NCI-H2171 (cell line): ENCODE measurements around the gene DNAJC21.
"Not testable (repeated sequence)": the region's sequence is repeated elsewhere in the genome, so short reads cannot be mapped to it uniquely, and the experiment has no call there.

Experiments used
- DNase-seq: peaks from one replicate; lab custom pipeline; 2025; lab: John Stamatoyannopoulos, UW

DNAJC21 gene

DNA sequence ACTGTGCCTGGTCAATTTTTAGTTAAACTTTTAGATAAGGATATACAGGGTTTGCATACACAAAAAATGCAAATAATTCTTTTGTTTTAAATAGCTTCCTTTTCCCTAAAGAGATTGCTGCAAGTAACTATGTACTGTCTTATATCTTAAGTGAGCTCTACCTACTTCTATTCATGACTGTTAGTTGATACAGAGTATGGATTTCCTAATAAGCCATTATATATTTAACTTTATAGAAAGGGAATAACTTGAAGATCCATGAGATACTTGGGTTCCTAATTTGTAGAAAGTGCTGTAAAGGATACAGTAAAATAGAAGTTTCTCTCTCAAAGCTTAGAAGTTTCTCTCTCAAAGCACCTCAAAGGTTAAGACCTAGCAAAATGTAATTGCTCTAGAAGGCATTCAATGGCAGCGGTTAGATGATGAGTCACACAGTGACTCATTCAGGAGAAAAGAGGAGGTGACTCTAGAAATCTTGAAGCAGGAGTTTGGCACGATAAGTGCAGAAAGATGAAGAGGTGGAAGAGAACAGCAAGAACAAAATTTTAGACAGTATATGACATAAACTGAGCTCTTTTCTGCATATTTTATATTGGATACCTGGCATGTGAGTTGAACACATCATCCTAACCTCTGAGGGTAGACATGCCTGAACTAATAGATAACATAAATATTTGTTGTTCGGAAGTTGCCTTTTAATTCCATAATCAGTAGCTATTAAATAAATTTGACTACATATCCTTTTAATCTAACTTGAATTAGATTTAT is 5.5 kb upstream of the DNAJC21 start:
- no peak for DNase-seq

DNA sequence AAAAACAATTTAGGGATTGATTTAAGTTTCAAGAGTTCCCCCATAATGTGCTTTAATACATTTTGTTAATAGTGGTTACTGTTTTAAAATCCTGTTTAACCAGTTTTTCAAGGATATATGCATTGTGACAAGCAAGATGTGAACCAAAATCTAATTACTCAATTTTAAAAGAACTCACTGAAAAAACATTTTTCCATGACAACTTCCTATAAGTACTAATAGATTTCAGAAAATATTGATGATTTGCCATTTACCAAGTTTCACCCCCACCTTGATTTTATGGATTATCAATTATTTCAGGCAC is 4.9 kb upstream of the DNAJC21 start:
- no peak for DNase-seq

DNA sequence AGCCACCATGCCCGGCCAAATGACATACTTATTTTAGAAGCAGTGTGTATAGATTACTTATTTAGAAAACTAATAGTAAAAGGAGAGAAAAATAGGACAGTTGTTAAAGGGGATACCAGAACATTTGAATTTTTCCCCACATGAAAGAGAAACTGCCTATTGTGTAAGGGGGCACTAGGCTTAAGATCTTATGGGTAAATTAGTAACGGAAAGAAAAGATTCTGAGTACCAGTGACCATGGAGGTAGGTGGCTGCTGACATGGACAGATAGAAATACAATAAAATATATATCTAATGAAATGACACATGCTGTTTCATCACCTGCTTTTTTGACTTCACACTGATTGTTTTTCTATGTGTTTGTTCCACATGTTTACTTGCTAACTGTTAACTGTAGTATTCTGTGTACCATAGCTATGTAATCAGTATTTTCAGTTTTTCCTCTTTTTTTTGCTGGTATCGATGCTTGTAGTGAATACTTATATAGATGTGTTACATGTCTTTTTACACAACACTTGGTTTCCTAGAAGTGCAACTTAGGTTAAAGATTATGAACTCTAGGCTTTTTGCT is 3.0 kb upstream of the DNAJC21 start:
- DNase-seq, result no peak

DNA sequence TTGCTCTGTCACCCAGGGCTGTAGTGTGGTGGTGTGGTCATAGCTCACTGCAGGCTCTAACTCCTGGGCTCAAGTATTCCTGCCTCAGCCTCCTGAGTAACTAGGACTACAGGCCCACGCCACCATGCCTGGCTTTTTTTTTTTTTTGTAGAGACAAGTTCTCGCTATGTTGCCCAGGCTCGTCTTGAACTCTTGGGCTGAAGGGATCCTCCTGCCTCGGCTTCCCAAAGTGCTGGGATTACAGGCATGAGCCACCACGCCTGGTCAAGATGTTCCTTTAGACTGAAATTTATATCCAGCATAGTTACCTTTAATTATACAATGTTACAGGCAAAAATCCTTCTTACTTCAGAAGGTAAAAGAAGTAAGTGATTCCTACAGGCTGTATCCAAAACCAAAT is 1.6 kb upstream of the DNAJC21 start:
- DNase-seq, result no peak

DNA sequence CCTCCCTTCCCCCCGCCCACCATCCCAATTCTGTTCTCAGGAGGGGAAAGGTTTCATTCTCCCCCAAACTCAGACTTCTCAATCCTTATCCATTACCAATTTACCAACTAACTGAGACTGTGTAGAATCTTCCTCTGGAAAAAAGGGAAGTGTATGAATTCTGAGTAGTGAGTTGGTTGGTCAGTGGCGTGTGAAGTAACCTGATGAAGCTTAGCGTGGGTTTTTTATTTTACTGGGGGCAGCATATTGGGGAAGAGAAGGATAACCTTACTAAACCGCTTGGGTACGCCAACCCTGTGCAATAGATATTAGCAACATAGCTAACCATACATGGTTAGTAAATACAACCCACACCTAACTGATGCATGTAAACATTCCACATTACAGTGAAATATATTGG is 1.1 kb upstream of the DNAJC21 start:
- DNase-seq, result no peak

DNA sequence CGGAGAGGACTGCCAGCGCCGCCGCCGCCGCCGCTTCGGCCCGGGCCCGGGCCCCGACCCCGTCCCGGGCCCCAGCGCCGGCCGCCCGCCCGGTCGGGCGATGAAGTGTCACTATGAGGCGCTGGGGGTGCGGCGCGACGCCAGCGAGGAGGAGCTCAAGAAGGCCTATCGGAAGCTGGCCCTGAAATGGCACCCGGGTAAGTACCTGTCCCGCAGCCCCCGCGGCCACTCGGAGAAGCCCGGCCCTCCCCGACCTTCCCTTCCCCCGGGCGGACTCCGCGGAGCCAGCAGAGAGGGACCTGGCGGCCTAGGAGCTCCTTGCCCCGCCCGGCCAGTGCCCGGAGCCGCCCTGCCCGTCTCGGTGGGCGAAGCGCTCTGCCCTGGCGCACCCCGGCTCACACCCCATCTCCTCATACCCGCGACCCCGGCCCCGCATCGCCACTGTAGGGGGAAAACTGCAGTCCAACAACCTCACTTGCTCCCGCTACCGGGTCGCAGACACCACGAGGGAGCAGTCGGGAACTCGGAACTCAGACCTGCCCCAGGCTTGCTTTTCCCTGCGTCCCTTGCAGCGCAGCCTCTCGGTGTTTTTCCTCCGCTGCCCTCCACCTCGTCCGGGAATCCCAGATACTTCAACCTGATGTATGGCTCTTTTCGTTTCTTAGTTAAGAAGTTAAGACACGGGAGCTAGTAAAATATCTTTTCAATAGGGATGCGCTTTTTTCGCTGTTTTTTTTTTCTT is 532 bp downstream of the DNAJC21 start:
- DNase-seq, result peak; percentile 78

DNA sequence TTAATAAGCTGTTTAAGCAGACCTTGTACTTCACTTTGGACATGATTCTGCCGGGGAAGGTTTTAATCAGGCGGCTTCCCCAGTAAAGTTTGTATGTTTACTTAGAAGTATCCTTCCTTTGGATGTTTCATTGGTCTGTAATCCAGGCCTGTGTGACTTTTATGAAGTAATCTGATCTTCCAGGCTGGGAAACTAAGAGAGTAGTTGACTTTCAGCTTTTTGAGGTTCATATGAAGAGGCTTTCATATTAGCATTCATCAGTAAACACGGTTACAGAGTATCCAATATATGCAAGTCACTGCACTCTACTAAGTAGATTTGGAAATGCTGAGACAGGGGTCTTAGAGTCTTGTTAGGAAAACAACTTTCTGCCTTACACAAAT is 1.1 kb downstream of the DNAJC21 start:
- no peak for DNase-seq

DNA sequence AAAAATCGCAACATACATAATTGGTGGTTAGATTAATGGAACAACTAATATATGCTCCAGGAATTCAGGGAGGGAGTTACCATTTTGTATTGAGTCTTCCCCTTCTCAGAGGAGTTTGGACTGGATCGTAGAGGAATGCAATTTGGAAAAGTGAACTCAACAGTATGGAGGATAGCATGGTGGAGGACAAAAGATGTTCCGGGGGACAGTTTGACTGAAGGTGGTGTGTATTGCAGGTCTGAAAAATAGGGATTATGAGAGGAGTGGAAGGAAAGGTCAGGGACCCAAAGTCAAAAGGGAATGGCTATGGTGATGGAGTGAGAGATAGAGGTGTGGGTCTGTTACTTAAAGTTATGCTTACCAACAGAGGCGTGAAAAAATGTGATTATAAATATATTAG is 1.5 kb downstream of the DNAJC21 start:
- no peak for DNase-seq

DNA sequence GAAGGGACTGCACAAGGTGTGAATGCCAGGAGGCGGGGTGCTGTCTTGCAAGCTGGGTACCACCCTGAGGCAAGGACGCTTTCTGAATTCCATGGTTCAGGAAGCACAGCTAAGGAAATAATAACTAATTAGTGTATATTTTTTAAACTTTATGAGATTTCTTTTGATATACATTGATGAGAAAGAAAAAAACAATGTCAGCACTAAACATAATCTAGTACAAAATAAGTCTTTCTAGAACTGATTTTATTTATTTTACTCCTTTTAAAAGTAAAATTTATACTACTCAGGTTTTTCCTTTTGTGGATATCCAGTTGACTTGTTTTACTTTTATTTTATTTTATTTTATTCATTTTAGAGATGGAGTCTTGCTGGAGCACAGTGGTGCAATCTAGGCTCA is 3.6 kb downstream of the DNAJC21 start:
- DNase-seq, result no peak

DNA sequence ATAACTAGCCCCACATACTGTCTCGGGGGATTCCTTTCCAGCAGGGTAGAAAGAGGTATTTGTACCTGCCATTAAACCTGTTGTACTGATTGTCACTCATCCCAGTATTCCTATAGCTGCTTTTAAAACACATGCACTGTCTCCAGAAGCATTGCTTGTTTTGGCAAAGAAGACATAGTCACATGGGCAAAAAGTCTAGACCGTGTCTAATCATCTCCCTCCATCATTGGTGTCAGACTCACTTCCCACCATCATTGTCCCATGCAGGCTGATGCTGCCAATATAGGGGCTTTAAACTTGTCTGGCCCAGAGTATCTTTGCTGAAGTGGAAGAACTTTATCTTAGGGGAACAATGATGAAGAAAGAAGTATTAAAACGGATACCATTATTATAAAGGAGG is 12.6 kb downstream of the DNAJC21 start:
- no peak for DNase-seq

DNA sequence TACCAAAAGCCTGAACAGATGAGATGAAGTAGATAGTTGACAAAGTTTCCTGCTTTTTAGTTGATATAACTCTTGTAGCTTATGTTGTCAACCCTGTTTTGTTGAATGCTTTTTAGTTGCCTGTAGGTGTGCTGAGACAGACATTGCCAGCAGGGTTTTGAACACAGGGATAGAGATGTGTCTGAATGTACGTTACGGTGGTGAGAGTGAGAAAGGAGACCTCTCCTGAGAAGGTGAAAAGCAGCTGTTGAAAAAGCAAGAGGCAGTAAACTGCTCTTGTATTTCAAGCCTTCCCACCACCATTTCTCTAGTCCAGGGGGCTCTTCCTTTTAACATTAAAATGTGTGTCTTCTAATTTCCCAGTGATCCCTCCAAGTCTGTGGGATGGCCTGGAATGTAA is 14.7 kb downstream of the DNAJC21 start:
- no peak for DNase-seq

DNA sequence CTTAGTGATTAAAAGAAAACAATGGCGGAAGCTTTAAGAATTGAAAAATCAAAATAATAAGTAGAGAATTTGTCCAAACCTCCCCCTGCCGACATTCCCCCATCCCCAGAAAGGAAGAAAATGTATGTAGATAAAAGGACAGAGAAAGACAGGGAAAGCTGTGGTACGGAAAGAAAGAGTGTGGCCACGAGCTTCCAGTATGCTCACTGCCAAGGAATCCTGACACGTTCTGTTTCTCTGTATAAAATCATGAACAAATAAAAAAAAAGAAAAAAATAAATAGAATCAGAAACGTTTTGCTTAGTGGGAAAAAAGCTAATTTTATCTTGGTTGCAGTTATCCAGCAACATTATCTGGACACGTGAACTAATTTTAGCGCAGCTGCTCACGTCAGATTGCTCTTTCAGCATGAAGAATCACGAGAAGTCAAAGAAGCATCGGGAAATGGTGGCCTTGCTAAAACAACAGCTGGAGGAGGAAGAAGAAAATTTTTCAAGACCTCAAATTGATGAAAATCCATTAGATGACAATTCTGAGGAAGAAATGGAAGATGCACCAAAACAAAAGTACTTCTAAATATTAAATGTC is 15.2 kb downstream of the DNAJC21 start:
- DNase-seq, result no peak

DNA sequence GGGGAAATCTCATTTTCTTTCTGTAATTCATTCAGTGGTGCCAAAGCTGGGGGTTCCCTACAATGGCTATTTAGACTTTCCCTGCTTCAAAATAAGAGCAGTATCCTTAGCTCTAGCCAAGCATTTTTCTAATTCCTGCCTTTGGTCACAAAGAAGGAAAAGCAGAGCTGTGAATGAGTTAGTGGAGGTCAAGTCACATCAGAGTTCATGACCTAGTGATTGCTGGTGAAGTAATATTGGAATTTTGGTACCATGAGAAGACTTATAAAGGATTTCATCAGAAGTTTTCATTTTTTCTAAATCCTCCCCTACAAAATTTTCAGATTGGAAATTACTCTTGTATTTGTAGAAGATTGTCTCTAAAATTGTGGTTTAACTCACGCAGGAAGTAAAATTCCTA is 28.0 kb downstream of the DNAJC21 start:
- DNase-seq, result no peak

DNA sequence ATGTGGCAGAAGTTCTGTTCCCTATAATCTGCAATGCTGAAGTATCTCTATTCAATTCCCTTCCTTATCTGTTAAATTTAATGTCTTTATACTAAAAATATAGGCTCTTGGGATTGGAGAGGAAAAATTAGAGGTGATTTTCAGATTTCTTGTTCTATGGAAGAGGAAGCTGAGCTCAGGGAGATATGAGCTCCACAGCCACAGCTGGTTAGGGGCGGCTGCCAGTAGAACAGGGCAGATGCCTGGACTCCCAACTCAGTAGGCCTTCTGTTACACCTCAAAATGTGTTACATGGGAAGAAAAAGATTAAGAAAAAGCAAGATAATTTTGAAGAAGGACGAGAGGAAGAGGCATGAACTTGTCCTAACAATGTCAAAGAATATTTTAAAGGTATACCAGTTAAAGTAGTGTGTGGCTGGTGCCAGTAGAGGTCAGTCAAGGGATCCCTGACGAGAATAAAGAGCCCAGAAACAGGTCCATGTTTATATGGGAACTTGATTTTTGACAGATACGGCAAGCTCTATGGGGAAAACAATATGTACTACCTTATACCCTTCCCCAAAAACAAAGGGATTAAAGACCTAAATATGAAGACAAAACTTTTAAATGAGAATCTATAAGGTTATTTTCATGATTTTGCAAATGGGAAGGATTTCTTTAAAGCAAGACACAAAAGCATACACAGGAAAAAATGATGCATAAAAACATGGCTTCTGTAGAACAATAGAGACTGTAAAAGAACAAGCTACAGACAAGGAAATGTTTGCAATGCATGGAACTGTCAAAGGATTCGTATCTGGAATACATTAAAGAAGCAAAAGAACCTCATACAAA is 28.7 kb downstream of the DNAJC21 start:
- DNase-seq, result no peak

DNA sequence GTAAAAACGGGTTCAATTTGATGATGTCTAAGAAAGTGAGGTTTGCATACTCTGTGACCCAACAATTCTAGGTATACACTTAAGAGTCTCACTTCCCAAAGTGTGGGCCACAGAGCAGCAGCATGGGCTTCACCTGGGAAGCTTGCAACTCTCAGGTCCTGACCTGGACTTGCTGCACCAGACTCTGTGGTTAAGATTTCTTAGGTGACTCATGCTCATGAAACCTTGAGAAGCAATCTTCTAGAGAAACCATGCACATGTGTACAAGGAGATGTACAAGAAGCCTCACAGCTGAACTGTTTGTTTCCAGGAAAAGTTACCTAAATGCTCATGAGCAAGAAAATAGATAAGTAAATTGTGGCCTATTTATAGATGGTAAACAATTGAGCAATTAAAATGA is 30.0 kb downstream of the DNAJC21 start:
- DNase-seq, result no peak

DNA sequence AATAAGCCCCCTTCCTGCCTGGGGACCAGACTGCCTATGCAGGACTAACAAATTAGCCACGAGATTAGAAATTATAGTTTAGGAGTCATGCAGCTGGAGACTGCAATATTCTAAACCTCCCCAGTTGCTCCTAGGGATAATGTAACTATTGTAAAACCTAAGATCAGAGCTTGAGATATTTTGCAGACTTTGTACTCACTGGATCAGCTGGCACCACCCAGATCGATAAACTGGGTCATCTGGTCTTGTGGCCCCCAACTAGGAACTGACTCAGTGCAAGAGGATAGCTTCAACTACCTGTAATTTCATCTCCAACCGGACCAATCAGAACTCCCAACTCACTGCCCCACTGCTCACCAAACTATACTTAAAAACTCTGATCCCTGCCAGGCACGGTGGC is 38.2 kb downstream of the DNAJC21 start:
- DNase-seq, result no peak

DNA sequence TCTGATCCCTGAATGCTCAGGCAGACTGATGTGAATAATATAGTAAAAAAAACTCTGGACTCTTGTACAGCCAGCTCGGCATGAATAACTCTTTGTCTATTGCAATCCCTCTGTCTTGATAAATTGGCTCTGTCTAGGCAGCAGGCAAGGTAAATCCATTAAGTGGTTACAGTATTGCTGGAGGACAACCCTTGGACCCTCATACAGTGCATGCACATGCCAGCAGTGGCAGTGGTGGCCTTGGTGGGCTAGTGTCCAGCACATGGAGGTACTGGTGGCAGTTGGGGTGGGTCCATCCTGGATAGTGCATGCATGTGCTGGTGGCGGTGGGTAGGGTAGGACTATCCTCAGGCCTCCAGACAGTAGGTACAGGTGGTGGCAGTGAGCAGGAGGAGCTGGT is 38.9 kb downstream of the DNAJC21 start:
- no peak for DNase-seq

DNA sequence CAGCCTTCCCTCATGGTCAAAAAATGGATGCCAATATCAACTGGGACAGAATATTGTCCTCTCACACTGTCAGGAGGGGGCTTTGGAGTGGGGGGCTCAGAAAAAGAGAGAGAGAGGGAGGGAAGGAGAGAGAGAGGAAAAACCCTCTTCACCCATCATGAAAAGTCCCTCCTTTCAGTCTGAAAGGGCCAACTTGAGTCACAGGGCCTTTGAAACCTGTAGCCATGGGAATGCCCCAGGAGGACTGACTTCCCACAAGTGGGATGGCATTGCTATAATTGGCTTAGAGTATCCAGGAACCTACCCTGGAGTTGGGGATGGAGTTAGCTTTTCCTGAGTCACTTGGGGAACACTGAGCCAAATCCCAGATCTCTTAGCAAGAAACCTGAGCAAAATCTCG is 41.2 kb downstream of the DNAJC21 start:
- DNase-seq, result no peak

DNA sequence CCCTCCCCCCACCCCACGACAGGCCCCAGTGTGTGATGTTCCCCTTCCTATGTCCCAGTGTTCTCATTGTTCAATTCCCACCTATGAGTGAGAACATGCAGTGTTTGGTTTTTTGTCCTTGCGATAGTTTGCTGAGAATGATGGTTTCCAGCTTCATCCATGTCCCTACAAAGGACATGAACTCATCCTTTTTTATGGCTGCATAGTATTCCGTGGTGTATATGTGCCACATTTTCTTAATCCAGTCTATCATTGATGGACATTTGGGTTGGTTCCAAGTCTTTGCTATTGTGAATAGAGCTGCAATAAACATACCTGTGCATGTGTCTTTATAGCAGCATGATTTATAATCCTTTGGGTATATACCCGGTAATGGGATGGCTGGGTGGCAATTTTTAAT is 42.3 kb downstream of the DNAJC21 start:
- not testable (repeated sequence) for DNase-seq

DNA sequence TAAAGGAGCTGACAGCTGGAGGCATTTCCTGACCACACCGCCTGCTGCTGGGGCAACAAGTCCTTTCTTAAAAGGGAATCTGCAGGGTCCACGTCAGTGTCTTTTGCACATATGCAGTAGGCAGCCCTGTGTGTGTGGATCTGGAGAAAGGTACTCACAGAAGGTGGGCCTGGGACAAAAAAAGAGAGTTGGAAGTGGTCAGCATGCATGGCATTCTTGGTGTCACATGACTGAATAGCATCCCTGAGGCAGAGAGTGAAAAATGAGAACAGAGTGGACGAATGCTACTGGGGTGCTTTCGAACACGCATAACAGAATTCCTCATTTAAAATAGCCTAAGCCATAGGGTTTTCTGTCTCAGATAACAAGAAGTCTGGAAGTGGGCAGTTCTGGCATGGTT is 47.0 kb downstream of the DNAJC21 start:
- DNase-seq, result no peak

DNA sequence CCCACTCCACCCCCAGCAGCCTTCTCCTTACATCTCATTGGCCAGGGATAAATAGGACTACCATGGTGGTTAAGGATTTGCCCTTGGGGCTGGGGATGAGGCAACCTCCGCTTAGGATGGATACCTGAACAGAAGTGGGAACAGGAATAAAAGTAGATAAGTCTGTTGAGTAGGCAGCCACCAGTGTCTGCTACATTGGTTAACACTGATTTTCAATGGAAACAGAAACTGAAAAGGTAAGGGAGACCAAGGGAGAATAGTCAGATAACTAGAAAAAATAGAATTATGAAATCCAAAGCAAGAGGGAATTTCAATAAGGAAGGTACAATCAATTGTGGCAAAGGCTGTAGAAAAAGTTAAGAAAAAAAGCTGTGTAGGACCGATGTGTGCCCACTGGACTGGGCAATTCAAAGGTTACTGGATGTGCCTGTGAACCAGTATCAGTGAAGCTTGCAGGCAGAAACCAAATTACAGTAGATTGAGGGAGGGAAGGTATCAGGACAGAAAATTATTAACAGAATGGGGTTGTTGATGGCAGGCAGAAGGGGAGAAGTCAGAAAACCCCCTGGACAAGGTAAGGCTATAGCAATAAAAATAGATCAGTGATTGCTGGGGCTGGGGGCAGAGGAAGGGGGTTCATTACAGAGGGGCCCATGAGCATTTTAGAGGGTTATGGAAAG is 48.7 kb downstream of the DNAJC21 start:
- DNase-seq, result no peak

DNA sequence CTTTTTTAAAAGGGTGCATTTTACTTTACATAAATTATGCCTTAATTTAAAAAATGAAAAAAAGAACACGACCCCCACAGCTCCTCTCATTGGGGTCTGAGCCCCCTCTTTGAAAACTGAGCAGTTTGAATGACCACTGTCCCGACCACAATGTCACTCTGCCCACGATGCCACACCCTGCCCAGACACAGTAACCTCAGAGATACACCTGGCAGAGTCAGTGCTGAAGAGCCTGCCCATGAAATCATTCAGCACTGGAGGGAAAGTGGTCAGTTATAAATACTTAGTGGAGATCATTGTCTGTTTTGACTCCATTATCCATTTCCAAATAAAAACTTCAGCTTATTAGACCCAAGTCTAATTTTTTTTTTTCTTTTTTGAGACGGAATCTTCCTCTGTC is 49.3 kb downstream of the DNAJC21 start:
- no peak for DNase-seq
